Hypothalamus (tissue), 51 donors: ENCODE measurements around the gene ZFAND3.

Experiments used
- DNase-seq, 51 donors: peaks; one replicate each; lab custom pipeline; 2025; lab: John Stamatoyannopoulos, UW

ZFAND3 gene

GRCh38 chr6:38143191-38144150 is 323.9 kb downstream of the ZFAND3 start:
- peak in 29 of 51 donors; percentile 12 to 78 (median 43) for DNase-seq

GRCh38 chr6:38144365-38144945 is 324.9 kb downstream of the ZFAND3 start:
- DNase-seq, result peak in 1 of 51 donors; percentile 17

DNA sequence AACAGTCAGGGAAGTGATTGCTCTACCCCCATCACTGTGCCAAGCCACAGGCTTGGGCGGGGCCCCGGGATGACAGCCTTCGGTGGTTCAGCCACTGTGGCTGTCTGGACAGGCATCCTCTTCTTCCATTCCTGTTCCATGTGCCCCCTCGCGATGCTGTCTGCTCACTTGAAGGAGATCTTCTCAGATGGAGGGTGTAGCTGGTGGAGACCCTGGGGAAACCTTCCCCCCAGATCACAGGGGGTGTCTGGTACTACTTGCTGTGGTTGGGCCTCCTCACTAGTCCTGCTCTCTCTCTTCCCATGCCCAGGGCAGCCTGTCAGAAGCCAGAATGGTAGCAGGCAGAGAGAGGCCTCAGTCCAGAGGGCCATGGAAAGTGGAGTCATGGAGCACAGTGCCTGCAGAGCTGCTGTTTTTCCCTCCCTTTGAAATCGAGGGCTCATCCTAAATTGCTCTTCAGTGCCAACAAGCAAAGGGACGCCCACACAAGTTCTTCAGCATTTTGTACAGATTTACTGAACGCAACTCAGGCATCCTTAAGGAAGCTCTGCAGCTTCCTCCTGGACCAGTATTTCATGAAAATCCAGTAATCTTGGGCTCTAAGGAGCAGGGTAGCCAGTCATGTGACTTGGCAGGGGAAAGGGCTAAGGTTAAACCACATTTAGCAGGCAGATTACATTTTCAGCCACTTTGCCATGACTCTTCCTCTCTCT is 326.6 kb downstream of the ZFAND3 start:
- DNase-seq, result peak in 1 of 51 donors; percentile 14

DNA sequence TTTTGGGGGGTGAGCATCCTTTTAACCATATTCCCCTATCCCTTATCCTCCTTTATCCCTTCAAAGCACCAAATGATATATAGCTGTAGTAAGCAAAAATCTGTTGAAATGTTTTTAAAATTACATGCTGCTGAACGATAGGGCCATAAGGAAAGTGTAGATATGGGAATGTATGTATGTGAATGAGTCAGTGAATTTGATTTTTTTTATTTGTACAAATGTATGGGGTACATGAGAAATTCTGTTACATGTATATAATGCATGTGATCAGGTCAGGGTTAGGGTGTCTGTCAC is 327.2 kb downstream of the ZFAND3 start:
- no peak for DNase-seq

DNA sequence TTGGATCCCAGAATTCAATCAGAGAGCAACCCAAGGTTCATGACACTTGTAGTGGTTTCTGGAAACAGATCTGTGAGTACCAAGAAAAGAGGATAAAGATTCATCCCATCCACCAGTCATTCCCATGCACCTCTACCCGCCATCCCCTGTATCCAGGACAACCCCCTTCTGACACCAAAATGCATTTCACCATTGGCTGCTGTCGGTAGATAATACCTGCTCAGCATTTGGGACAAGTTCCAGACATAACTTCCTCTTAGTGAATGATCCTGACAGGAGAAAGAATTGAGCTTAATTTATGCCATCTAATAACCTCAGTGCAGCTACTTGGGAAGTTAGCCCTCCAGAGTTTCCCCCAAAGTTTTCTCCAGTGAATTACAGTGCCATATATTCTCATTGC is 329.1 kb downstream of the ZFAND3 start:
- DNase-seq, result no peak

DNA sequence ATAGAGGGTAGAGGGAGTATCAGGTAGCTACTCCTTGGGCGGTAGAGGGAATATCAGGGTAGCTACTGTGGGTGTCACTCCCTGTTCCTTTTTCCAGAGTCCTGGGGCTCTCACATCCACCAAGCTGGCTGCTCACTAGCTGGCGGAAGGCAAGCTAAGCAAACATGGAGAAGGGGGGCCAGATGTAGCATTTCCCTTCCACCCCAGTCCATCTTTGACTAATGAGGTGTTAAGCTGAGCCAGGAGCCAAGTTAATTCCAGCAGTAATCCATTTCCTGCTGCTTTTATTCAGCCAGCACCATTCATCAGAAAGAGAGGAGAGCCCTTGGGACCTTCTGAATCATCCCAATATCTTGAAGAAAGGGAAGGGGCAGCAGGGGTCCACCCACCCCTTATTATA is 330.0 kb downstream of the ZFAND3 start:
- no peak for DNase-seq

DNA sequence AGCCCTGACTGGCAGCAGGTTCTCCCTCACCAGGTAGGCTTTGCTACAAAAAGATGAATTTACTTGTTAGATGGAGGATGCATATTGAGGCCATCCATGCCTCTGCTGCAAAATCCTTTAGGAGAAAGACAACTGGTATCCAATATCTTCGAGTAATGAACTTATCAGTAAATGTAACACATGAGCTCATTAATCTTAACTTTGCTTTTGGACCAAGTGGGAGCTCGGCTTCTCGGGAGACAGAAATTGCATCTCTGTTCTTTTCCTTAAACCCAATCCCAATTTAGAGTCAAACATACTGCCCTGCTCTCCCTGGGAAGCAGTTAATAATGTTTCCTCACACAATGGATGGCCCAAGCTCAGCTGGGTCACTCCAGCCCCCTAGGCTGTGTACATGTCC is 330.5 kb downstream of the ZFAND3 start:
- no peak for DNase-seq

DNA sequence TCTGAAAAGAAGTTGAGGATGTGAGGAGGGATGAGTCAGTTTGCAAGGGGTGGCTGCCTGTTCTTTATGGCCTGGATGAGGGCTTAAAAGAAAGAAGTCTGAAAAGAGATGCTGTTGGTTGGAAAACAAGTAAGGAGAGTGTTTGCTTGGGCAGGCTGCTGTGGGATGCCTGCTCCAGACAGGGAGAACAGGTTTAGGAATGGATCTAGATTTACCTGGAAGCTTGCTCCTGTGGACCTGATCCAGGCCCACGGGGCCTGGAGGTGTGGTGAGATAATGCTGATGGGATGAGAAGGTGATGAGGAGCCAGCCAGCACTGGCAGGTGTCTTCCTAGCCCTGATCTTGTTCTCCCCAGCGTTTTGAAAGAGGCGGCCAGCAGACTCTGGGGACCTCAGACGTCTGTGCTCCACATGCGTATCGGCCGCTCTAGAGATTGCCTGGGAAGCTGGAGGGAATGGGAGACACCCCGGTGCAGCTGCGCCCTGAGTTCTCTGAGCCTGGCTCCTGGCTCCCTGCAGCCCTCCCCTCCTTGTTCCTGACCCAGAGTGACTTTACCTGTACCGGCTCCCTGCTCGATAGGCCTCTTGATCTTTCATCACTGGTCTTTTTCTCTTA is 331.3 kb downstream of the ZFAND3 start:
- no peak for DNase-seq

DNA sequence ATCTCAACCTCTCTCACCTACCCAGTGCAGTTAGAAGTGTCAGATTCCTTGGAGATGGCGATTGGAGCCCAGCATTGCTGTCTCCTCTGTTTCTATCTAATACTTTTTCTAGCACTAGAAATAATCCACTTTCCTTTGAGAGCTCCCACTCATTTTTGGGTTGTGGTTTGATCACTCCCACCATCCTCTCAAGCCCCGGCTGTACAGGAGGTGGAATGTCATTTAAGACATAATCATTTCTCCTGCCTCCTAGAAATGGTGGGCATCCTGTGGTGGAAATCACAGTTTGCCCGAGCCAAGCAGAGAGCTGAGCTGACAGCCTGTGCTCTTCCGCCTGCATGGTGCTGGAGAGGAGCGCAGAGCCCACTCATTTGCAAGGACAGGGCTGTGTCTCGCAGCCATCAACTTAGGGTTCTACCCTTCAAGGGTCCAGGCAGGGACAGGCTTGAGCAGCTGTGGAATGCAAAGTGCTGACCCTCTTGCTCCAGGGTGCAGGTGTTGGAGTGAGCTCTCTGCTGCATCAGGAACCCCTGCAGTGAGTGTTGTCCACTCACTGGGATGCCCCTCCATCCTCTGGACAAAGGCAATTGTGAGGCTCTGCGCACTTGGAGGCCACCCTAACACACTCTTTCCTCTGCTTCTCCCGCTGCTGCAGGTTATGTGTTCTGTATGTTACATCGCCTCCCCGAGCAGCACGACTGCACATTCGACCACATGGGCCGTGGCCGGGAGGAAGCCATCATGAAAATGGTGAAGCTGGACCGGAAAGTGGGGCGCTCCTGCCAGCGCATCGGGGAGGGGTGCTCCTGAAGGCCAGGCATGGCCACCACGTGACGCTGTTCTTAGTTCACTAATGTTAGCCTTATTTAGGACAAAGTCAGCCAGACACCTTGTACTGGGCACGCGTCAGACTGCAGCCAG is 332.3 kb downstream of the ZFAND3 start:
- DNase-seq, result no peak

DNA sequence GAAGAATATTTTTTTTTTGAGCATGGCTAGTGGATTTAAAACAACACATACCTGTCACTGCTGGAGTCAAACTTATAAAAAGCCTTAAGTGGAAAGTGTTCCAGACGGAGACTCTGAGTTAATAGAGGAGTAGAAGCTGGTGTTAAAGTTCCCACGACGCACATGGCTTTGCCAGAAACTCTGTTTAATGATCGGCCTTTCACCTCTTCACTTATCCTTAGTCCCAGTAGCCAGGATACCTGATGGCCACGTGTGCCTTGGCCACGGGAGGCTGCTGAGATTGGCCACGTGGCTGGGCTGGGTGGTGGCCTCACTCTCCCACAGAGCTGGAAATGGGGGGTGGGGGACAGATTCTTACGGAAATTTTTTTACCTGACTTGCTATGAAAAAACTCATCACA is 333.1 kb downstream of the ZFAND3 start:
- DNase-seq, result no peak

GRCh38 chr6:38153076-38153797 is 333.7 kb downstream of the ZFAND3 start:
- DNase-seq, result no peak

DNA sequence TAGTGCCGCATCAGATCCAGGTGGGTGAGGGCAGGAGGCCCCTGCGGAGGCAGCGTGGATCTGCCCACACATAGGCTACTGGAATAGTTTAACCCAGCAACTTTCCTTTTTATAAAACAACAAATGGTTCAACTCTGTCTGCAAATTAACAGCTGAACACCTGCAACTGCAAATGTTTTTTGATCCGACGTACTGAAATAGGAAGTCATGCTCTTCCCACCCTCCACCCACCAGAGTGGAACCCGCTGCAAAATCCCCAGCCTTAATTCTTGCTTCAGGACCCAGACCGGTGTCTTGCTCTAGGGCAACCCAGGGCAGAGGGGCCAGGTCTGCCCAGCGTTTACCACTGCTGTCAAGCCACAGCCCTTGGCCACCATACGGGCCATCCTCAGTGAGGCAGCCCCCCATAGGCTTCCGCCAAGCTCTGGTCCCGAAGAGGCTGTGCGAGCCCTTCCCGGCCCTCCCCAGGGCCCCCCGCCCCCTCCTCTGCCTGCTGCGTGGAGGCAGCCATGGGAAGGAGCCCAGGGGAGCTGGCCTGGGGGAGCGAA is 334.3 kb downstream of the ZFAND3 start:
- DNase-seq, result no peak

GRCh38 chr6:38154731-38155130 is 335.2 kb downstream of the ZFAND3 start:
- no peak for DNase-seq

DNA sequence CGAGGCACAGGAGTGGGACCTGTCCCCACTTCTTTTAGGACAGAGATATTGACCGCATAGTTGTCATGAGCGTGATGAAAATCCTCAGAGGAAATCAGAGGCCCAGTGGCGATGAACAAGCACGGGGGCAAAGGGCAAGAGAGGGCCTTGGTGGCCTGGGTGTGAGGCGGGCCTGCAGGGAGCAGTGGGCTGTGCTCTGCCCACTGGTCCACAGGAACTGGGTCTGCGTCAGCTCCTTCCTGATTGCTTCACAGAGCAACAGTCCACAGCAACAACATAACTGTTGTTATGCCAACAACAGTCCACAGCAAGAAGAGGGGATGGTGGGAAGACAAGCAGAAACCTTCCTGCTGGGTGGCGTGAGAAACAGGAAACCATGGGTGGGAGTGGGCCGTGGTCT is 335.6 kb downstream of the ZFAND3 start:
- no peak for DNase-seq

DNA sequence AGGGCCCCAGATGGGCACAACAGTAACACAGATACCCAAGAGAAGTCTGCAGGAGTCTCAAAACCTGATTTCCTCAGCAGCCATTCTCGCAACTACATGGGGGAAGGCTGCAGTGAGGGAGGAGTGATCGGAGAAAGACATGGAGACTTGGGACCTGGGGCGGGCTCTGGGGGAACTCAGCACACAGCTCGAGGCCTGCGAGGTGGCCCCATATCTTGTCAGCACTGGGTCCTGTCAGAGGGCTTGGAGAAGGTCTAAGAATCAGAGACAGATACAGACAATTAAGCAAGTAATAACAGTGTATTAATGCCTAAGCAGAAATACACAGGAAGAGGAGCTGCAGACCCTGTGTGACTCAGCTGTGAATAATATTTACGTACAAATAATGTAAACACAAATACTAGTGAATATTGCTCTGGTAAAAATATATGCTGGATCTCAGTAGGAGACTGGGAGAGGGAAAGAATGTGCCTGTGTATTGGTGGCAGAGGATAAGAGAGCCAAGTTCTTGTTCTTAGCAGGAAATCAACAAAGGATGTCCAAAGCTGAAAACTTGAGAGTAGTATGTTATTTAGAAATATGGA is 336.2 kb downstream of the ZFAND3 start:
- DNase-seq, result no peak

DNA sequence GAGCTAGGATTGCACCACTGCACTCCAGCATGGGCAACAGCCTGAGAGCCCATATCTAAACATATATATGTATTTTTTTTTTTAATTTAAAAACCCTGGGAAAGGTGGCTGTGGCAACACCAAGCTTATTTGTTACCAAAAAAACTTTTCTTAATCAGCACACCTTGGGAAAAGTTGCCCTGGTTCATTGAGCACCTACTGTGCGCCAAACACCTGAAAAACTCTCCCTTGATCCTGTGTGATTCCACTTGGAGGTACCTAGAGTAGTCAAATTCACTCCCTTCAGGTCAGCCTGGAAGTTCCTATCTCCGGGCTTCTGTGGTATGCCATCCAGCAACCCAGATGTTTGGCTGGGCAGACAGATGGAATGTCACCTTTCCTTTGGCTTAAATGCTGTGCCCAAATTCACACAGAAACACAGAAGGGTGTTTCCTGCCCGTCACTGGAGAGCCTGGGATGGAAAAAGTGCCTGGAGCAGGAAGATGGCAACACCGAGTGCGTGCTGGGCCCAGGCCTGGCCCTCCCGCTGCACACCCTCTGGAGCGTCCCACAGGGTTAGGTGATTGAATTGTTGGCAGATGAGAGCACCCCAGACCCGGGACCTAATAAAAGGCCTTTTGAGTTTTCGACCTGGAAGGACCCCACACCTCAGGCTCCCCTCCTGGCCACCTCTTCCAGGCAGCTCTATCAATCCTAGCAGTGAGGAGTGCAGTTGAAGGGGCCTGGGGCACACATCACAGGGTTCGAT is 337.5 kb downstream of the ZFAND3 start:
- no peak for DNase-seq

DNA sequence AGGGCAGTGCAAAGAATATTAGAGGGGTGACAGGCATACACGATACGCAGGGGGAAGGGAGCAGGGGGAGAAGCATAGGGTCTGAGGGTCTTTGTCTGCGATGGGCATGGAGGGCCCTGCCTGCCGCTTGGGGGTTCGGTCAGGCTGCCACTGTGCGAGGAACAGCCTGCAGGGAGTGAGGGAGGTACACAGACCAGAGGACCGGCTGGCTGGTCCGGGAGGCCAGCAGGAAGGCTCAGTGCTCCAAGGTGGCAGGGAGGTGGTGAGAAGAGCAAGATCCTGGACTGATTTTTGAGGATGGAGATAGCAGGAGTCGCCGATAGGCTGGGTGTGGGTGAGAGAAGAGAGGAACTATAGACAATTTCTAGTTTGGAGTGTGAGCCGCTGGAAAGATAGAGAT is 338.4 kb downstream of the ZFAND3 start:
- DNase-seq, result no peak

GRCh38 chr6:38158762-38159350 is 339.3 kb downstream of the ZFAND3 start:
- no peak for DNase-seq
